Peyer's patch (tissue), 4 donors: Measurements from ENCODE around the gene TFCP2L1.

Source experiments
- POLR2A ChIP-seq, 2 donors: fragments of 450-650 bp; IDR thresholded peaks; one replicate each; pipeline ENCODE4 v1.5.1; 2017; ENCODE audit warnings: antibody characterized with exemption in 2 of 2, mild to moderate bottlenecking in 2 of 2, moderate library complexity in 2 of 2
- TF ChIP-seq, protein P1 (sequence below), 6 experiments: fragments of 450-650 bp in 4 of 6; fragments of 200-600 bp in 2 of 6; sonication (generic) in 1 of 6; IDR thresholded peaks; one replicate each; pipeline ENCODE4 v1.5.1; 2017 to 2019; ENCODE audit warnings: antibody characterized with exemption in 6 of 6, mild to moderate bottlenecking in 3 of 6, moderate library complexity in 1 of 6

DNA sequence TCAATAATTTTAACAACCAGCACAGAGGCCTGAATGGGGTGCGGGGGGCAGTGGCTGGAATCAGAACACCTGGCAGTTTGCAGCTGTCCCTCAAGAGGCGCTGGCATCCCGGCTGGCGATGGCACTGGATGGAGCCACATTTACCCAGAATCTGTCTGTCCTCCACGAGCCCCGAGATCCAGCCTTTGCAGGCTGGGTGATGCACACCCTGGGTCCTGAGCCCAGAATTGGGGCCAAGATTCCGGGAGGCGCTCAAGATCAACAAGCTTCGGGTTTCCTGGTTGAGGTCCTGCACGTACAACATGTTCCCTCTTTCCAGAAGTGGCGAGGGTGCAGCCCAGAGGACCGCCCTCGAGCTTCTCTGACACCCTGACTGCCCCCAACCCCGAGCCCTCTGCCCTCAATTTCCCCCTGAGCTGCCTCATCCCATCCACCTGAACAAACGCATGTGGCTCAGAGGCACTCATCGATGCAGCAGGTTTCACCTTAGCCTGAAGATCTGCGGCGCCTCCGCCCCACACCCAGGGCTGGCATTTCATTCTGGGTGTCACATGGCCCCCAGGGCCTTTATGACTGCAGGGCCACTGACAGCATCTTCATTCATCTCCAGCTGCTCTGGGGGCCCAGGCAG is 97.5 kb downstream of the TFCP2L1 start:
- TF ChIP-seq, protein P1, sequence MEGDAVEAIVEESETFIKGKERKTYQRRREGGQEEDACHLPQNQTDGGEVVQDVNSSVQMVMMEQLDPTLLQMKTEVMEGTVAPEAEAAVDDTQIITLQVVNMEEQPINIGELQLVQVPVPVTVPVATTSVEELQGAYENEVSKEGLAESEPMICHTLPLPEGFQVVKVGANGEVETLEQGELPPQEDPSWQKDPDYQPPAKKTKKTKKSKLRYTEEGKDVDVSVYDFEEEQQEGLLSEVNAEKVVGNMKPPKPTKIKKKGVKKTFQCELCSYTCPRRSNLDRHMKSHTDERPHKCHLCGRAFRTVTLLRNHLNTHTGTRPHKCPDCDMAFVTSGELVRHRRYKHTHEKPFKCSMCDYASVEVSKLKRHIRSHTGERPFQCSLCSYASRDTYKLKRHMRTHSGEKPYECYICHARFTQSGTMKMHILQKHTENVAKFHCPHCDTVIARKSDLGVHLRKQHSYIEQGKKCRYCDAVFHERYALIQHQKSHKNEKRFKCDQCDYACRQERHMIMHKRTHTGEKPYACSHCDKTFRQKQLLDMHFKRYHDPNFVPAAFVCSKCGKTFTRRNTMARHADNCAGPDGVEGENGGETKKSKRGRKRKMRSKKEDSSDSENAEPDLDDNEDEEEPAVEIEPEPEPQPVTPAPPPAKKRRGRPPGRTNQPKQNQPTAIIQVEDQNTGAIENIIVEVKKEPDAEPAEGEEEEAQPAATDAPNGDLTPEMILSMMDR (IDR thresholded peaks at IDR 0.05): no peak
- TF ChIP-seq POLR2A (IDR thresholded peaks at IDR 0.05): no peak
